HCT116 (cell line): ENCODE measurements around the gene WFDC5. TPM values are rescaled to one million over a fixed set of nuclear protein-coding genes. Genes with fewer than 3 reads are reported as not detected.

ENCODE experiments used
- ATAC-seq: fragments of 200-7000 bp; cut with Tn5 transposase; 2 replicates; pipeline ENCODE4 v1.9.1; 2020; ENCODE audit warnings: mild to moderate bottlenecking, moderate library complexity
- BruUV-seq: library from RNA; stranded (reverse); fragments of 400-500 nt; replicated peaks from 2 replicates; lab custom pipeline; 2021; lab: Mats Ljungman, UMichigan
- CTCF ChIA-PET: fragments of 300-600 bp; sonication (Branson Sonifier 250); formaldehyde crosslinking; loops from one replicate; lab custom pipeline; 2021; ENCODE audit warnings: antibody characterized with exemption; lab: Charles Lee
- POLR2A ChIA-PET: fragments of 300-600, 350-600 bp; sonication (Branson Sonifier 250); formaldehyde crosslinking; loops from one replicate; lab custom pipeline; 2021; ENCODE audit warnings: antibody characterized with exemption; lab: Charles Lee
- RAD21 ChIA-PET, 2 experiments: fragments of 300-600 bp; sonication (Branson Sonifier 250); formaldehyde crosslinking; loops; one replicate each; lab custom pipeline; 2023; ENCODE audit warnings: low total read pairs in 2 of 2; ENCODE audit not compliant: uncharacterized antibody in 2 of 2, unreplicated experiment in 2 of 2, low non-redundant PET in 1 of 2; lab: Charles Lee
- DNase-seq: peaks from one replicate; pipeline ENCODE4 v3.0.0-alpha.2; 2010; ENCODE audit warnings: low read depth, low spot score
- H2AFZ ChIP-seq: fragments of 200-600 bp; shearing (Covaris generic), sonication (generic); 2 replicates; pipeline ENCODE4 v1.6.1; 2017; ENCODE audit warnings: low read depth, mixed run types, mixed read lengths, antibody characterized with exemption, low read length; ENCODE audit not compliant: poor library complexity, severe bottlenecking
- H3K27ac ChIP-seq: 2 replicates; pipeline ENCODE4 v1.5.1; 2012; ENCODE audit warnings: low read depth, low read length
- H3K27me3 ChIP-seq: fragments of 200-600 bp; sonication (generic); 2 replicates; pipeline ENCODE4 v1.6.1; 2016; ENCODE audit warnings: mixed run types, low read length, mixed read lengths; ENCODE audit not compliant: insufficient read depth
- H3K36me3 ChIP-seq, 2 experiments: fragments of 200-500 bp in 1 of 2; fragments of 200-600 bp in 1 of 2; sonication (Bioruptor generic) in 1 of 2; sonication (generic) in 1 of 2; 2 replicates each; pipeline versions ENCODE4 v1.5.1 to v1.6.1; 2014 to 2016; ENCODE audit warnings: low read length in 2 of 2, inconsistent platforms in 1 of 2, mixed read lengths in 1 of 2, mixed run types in 1 of 2; ENCODE audit not compliant: insufficient read depth in 2 of 2, control insufficient read depth in 1 of 2
- H3K4me1 ChIP-seq, 2 experiments: fragments of 200-600 bp in 1 of 2; sonication (generic) in 1 of 2; 2 replicates each; pipeline versions ENCODE4 v1.5.1 to v1.6.1; 2012 to 2017; ENCODE audit warnings: low read length in 2 of 2, inconsistent platforms in 1 of 2, mild to moderate bottlenecking in 1 of 2, mixed read lengths in 1 of 2, mixed run types in 1 of 2, moderate library complexity in 1 of 2; ENCODE audit not compliant: insufficient read depth in 2 of 2, control insufficient read depth in 1 of 2
- H3K4me2 ChIP-seq: fragments of 200-600 bp; sonication (generic); 2 replicates; pipeline ENCODE4 v1.6.1; 2017; ENCODE audit warnings: mixed run types, low read length, mixed read lengths
- H3K4me3 ChIP-seq, 2 experiments: fragments of 200-600 bp in 1 of 2; sonication (generic) in 1 of 2; replicated peaks in 1 of 2; 2 replicates each; pipeline ENCODE4 v1.5.1; 2011 to 2016; ENCODE audit warnings: low read length in 2 of 2, control low read depth in 1 of 2, low read depth in 1 of 2, mild to moderate bottlenecking in 1 of 2, mixed read lengths in 1 of 2, mixed run types in 1 of 2
- H3K79me2 ChIP-seq: fragments of 200-600 bp; sonication (generic); 2 replicates; pipeline ENCODE4 v1.6.1; 2017; ENCODE audit warnings: mild to moderate bottlenecking, mixed run types, low read length, moderate library complexity, mixed read lengths; ENCODE audit not compliant: insufficient read depth
- H3K9ac ChIP-seq: fragments of 200-600 bp; sonication (generic); 2 replicates; pipeline ENCODE4 v1.6.1; 2016; ENCODE audit warnings: low read length, mixed read lengths
- H3K9me2 ChIP-seq: fragments of 200-600 bp; sonication (generic), shearing (Covaris generic); 2 replicates; pipeline ENCODE4 v1.6.1; 2017; ENCODE audit warnings: mixed run types, mild to moderate bottlenecking, moderate library complexity; ENCODE audit not compliant: insufficient read depth
- H3K9me3 ChIP-seq, 2 experiments: fragments of 200-500 bp in 1 of 2; fragments of 200-600 bp in 1 of 2; sonication (Bioruptor generic) in 1 of 2; sonication (generic) in 1 of 2; 2 replicates each; pipeline ENCODE4 v1.6.1; 2014 to 2017; ENCODE audit warnings: low read length in 2 of 2, mixed read lengths in 2 of 2, inconsistent platforms in 1 of 2, low read depth in 1 of 2, mild to moderate bottlenecking in 1 of 2, mixed run types in 1 of 2, moderate library complexity in 1 of 2; ENCODE audit not compliant: control insufficient read depth in 1 of 2, insufficient read depth in 1 of 2
- H4K20me1 ChIP-seq: fragments of 200-600 bp; sonication (generic), shearing (Covaris generic); 2 replicates; pipeline ENCODE4 v1.6.1; 2017; ENCODE audit warnings: mixed run types, mild to moderate bottlenecking, moderate library complexity; ENCODE audit not compliant: insufficient read depth
- CBX3 ChIP-seq: IDR thresholded peaks from 2 replicates; pipeline ENCODE4 v1.6.1; 2012; ENCODE audit warnings: low read depth
- CEBPB ChIP-seq: IDR thresholded peaks from 2 replicates; pipeline ENCODE4 v1.6.1; 2012; ENCODE audit warnings: low read depth
- EGR1 ChIP-seq: IDR thresholded peaks from 2 replicates; pipeline ENCODE4 v1.6.1; 2012; ENCODE audit warnings: low read depth
- ELF1 ChIP-seq: IDR thresholded peaks from 2 replicates; pipeline ENCODE4 v1.6.1; 2012; ENCODE audit warnings: low read depth, borderline replicate concordance
- FOSL1 ChIP-seq: IDR thresholded peaks from 2 replicates; pipeline ENCODE4 v1.6.1; 2012; ENCODE audit warnings: low read depth
- JUND ChIP-seq: IDR thresholded peaks from 2 replicates; pipeline ENCODE4 v1.6.1; 2012
- POLR2A ChIP-seq: IDR thresholded peaks from 2 replicates; pipeline ENCODE4 v1.7.0; 2011; ENCODE audit warnings: borderline replicate concordance; ENCODE audit not compliant: insufficient read depth, insufficient read length; ENCODE audit errors: extremely low read depth
- RAD21 ChIP-seq: IDR thresholded peaks from 2 replicates; pipeline ENCODE4 v1.6.1; 2012; ENCODE audit warnings: low read depth, mild to moderate bottlenecking
- SIN3A ChIP-seq: IDR thresholded peaks from 2 replicates; pipeline ENCODE4 v1.6.1; 2012; ENCODE audit warnings: low read depth
- SP1 ChIP-seq: IDR thresholded peaks from 2 replicates; pipeline ENCODE4 v1.6.1; 2012; ENCODE audit warnings: low read depth
- SRF ChIP-seq: IDR thresholded peaks from 2 replicates; pipeline ENCODE4 v1.6.1; 2012; ENCODE audit warnings: low read depth
- ZFX ChIP-seq: fragments of 450-650 bp; IDR thresholded peaks from 2 replicates; pipeline ENCODE4 v1.6.1; 2017
- ZNF274 ChIP-seq: fragments of 200-500 bp; sonication (Bioruptor generic); IDR thresholded peaks from 2 replicates; pipeline ENCODE4 v1.6.1; 2014; ENCODE audit warnings: mild to moderate bottlenecking, low read depth, low read length, inconsistent platforms
- intact Hi-C: fragments of 100-400 bp; cut with micrococcal nuclease; formaldehyde crosslinking; loops from 2 replicates; pipeline ENCODE4 v1.10.0; 2022
- total RNA-seq: library from RNA; stranded (reverse); gene quantifications from one replicate; pipeline ENCODE4 v1.2.1, GENCODE V29; 2021; ENCODE audit not compliant: unreplicated experiment
- TF ChIP-seq, protein P1 (sequence below): IDR thresholded peaks from 2 replicates; pipeline ENCODE4 v1.6.1; 2011; ENCODE audit warnings: mild to moderate bottlenecking, low read length, moderate library complexity; ENCODE audit not compliant: insufficient replicate concordance; ENCODE audit errors: extremely low read depth
- TF ChIP-seq, protein P2 (sequence below): IDR thresholded peaks from 2 replicates; pipeline ENCODE4 v1.6.1; 2012

The WFDC5 gene
- total RNA-seq, 1 experiment from 2014 or later: not detected

DNA sequence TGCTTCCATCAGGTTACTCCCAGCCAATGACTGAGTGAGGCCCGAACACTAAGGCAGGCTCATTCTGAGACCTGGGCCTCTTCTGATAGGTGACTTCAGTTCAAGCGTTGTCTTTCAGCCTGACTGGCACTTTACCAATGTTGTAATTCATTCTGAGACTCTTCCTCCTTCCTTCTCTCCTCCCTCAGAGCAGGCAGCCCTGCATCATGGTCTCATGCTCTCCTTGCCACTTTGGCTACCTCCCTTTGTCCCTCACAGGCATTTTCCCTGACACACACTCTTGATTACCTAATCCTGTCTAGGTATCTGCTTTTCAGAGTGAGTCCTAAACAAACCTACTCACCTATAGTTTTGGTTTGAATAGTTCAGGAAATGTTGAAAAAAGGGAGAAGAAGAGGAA, 21.9 kb upstream of the WFDC5 start:
- intact Hi-C loops: loop anchor here (5.0 kb wide), 1 partner anchor 90 kb away; no protein-coding TSS in a partner anchor
- CTCF ChIA-PET: no interaction called here

More for the DNA sequence above, 21.9 kb upstream of the WFDC5 start:
- Histone ChIP-seq H3K9me2 (no peaks in the 10 kb centered on the region), H2AFZ (no peak overlapping the region), H3K79me2 (no peaks in the 10 kb centered on the region), H4K20me1 (no peaks in the 10 kb centered on the region), H3K9ac (no peak overlapping the region), H3K36me3 (no peaks in the 10 kb centered on the region), H3K4me1 (peaks cover 0 to 7% of the 10 kb centered on the region in 2 experiments; a peak in 2 of 4 replicates), H3K4me3 (no peak overlapping the region), H3K27me3 (no peaks in the 10 kb centered on the region), H3K4me2 (no peak overlapping the region), H3K27ac (no peak overlapping the region), H3K9me3 (no peaks in the 10 kb centered on the region)
- ChIA-PET RAD21 (no interaction called here), POLR2A (no interaction called here)
- ATAC-seq: no peak
- TF ChIP-seq RAD21: no peak
- no peak for TF ChIP-seq FOSL1
- no peak for TF ChIP-seq CEBPB
- TF ChIP-seq SRF: no peak
- no peak for TF ChIP-seq EGR1
- no peak for TF ChIP-seq JUND
- TF ChIP-seq ZFX: no peak
- no peak for TF ChIP-seq SIN3A
- TF ChIP-seq CBX3: no peak
- TF ChIP-seq SP1: no peak
- TF ChIP-seq ZNF274: no peak
- TF ChIP-seq, protein P1, sequence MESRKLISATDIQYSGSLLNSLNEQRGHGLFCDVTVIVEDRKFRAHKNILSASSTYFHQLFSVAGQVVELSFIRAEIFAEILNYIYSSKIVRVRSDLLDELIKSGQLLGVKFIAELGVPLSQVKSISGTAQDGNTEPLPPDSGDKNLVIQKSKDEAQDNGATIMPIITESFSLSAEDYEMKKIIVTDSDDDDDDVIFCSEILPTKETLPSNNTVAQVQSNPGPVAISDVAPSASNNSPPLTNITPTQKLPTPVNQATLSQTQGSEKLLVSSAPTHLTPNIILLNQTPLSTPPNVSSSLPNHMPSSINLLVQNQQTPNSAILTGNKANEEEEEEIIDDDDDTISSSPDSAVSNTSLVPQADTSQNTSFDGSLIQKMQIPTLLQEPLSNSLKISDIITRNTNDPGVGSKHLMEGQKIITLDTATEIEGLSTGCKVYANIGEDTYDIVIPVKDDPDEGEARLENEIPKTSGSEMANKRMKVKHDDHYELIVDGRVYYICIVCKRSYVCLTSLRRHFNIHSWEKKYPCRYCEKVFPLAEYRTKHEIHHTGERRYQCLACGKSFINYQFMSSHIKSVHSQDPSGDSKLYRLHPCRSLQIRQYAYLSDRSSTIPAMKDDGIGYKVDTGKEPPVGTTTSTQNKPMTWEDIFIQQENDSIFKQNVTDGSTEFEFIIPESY: no peak
- no peak for TF ChIP-seq POLR2A
- TF ChIP-seq ELF1: no peak
- TF ChIP-seq, protein P2, sequence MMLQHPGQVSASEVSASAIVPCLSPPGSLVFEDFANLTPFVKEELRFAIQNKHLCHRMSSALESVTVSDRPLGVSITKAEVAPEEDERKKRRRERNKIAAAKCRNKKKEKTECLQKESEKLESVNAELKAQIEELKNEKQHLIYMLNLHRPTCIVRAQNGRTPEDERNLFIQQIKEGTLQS: no peak
- no peak for DNase-seq
- no TSS peak for BruUV-seq
